Spleen (tissue), 7 donors: ENCODE results near the gene MAP1LC3B.
"Not testable (repeated sequence)": the region's sequence is repeated elsewhere in the genome, so short reads cannot be mapped to it uniquely, and the experiment has no call there.

Source experiments
- CTCF ChIP-seq, 11 experiments: fragments of 200-600 bp in 7 of 11; fragments of 450-650 bp in 4 of 11; sonication (generic) in 4 of 11; IDR thresholded peaks in 8 of 11; conservative IDR thresholded peaks in 3 of 11; 1 replicate in 7 of 11; 2 replicates in 4 of 11; pipeline versions ENCODE4 v1.4.0 to v1.8.0; 2016 to 2021; ENCODE audit warnings: antibody characterized with exemption in 11 of 11, inconsistent platforms in 4 of 11, mild to moderate bottlenecking in 1 of 11
- POLR2A ChIP-seq, 3 donors: fragments of 450-650 bp; IDR thresholded peaks; one replicate each; pipeline ENCODE4 v1.5.1; 2017; ENCODE audit warnings: antibody characterized with exemption in 3 of 3, mild to moderate bottlenecking in 1 of 3
- POLR2AphosphoS5 ChIP-seq, 3 donors: sonication (generic); formaldehyde crosslinking; IDR thresholded peaks; one replicate each; pipeline ENCODE4 v1.5.1; 2017; ENCODE audit warnings: antibody characterized with exemption in 3 of 3
- donor health status: DM: no; HTN: no; CAD: no; lungs with moderate emphysema.
- donor health status: DM: no; HTN: no; CAD: no.
- donor health status: DM: no; HTN: no; CAD: no.

GRCh38 chr16:87362828-87363559 lies 29.1 kb upstream of the MAP1LC3B start:
- not testable (repeated sequence) for TF ChIP-seq POLR2A (IDR thresholded peaks at IDR 0.05); CTCF (IDR thresholded peaks at IDR 0.05 in 8 of 11, conservative IDR thresholded peaks at IDR 0.05 in 3 of 11); POLR2AphosphoS5 (IDR thresholded peaks at IDR 0.05)
